ENCODE measurements around the gene TSC22D2.

Gene TSC22D2

DNA sequence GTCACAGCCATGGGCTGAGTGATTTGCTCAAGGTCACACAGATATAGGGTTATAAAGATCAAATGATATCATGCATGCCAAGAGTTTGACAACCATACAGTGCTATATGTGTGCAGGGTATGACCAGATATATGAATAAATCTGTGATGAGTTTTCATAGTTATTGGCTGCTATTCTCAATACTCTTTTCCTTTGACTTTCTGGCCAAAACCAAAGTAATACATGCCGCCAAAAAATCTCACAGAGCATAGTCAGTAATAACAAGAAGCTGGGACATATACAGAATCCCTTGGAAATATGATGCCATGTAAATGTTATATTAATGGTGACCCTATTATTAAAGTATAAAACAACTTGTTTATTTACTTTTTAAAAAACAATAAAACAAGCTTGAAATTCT is 11.6 kb upstream of the TSC22D2 start:
- no peak for DNase-seq (ENCODE audit: low read depth)
- H3K4me3 ChIP-seq (ENCODE audit: low read length) = no peak overlapping the region
- TF ChIP-seq, protein P1, sequence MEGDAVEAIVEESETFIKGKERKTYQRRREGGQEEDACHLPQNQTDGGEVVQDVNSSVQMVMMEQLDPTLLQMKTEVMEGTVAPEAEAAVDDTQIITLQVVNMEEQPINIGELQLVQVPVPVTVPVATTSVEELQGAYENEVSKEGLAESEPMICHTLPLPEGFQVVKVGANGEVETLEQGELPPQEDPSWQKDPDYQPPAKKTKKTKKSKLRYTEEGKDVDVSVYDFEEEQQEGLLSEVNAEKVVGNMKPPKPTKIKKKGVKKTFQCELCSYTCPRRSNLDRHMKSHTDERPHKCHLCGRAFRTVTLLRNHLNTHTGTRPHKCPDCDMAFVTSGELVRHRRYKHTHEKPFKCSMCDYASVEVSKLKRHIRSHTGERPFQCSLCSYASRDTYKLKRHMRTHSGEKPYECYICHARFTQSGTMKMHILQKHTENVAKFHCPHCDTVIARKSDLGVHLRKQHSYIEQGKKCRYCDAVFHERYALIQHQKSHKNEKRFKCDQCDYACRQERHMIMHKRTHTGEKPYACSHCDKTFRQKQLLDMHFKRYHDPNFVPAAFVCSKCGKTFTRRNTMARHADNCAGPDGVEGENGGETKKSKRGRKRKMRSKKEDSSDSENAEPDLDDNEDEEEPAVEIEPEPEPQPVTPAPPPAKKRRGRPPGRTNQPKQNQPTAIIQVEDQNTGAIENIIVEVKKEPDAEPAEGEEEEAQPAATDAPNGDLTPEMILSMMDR (conservative IDR thresholded peaks at IDR 0.05; ENCODE audit: low read length) = no peak

- TF ChIP-seq, protein P1 (conservative IDR thresholded peaks at IDR 0.05; ENCODE audit: low read length) = no peak
- no peak overlapping the region for H3K4me3 ChIP-seq (ENCODE audit: low read length)
- DNase-seq (ENCODE audit: low read depth) = no peak
These were observed 11.0 kb upstream of the TSC22D2 start for GRCh38 chr3:150396956-150397550.

DNA sequence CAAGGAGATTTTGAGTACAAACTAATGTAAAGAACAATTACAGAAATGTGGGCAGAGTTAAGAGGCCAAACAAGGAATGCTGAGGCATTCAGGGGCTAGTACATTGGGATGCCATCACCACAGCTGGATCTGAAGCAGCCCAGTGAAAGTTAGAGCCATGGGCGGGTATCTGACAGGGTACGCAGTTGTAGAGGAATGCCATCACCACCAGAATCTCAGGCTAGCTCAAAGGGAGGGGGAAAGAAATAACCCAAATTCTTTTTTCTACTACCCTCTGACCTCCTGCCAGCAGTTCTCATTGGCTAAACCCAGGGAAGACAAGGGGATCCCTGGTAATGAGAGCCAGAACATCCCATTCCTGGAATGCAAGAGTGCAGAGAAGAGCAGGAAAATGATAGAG is 9.0 kb upstream of the TSC22D2 start:
- TF ChIP-seq, protein P1 (conservative IDR thresholded peaks at IDR 0.05; ENCODE audit: low read length) = no peak
- H3K4me3 ChIP-seq (ENCODE audit: low read length) = no peak overlapping the region
- no peak for DNase-seq (ENCODE audit: low read depth)

DNA sequence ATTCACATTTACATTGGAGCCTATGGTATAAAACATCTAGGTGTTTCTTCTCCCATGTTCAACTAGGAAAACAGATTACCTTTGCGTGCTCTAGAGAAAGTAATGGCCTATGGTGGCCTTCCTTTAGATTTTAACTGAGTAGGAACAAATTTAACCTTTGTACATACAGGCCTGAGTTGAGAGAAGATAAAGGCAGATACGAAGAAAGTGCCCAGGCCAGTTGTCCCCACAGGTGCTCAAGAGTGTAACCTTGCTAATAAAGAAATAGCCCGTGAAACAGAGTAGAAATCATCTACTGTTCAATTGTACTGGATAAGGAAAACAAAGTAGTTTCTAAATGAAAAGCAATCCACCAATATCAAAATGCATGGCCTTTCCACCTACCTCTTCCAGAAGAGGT is 6.8 kb upstream of the TSC22D2 start:
- DNase-seq (ENCODE audit: low read depth) = no peak
- TF ChIP-seq, protein P1 (conservative IDR thresholded peaks at IDR 0.05; ENCODE audit: low read length) = no peak
- H3K4me3 ChIP-seq (ENCODE audit: low read length) = no peak overlapping the region

GRCh38 chr3:150402217-150402616 is 5.9 kb upstream of the TSC22D2 start:
- TF ChIP-seq, protein P1 (conservative IDR thresholded peaks at IDR 0.05; ENCODE audit: low read length) = no peak
- H3K4me3 ChIP-seq (ENCODE audit: low read length) = no peak overlapping the region
- no peak for DNase-seq (ENCODE audit: low read depth)

DNA sequence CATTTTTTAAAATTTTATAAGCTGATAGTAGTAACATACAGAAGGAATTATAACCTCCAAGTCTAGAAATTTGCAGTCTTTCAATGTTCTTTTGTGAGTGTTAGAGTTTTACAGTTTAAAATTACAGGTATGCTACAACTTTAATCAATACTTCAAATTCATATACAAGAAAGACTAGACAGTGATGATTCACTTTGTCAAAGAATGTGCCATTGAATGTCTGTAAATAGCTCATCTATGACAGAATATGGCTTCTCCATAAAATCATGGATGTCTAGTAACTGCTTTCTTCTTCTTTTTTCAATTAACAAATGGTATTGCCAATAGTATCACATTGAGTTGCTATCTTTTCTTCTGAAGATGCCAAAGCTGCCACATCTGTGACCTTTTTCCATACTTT is 4.1 kb upstream of the TSC22D2 start:
- no peak overlapping the region for H3K4me3 ChIP-seq (ENCODE audit: low read length)
- TF ChIP-seq, protein P1 (conservative IDR thresholded peaks at IDR 0.05; ENCODE audit: low read length) = no peak

DNA sequence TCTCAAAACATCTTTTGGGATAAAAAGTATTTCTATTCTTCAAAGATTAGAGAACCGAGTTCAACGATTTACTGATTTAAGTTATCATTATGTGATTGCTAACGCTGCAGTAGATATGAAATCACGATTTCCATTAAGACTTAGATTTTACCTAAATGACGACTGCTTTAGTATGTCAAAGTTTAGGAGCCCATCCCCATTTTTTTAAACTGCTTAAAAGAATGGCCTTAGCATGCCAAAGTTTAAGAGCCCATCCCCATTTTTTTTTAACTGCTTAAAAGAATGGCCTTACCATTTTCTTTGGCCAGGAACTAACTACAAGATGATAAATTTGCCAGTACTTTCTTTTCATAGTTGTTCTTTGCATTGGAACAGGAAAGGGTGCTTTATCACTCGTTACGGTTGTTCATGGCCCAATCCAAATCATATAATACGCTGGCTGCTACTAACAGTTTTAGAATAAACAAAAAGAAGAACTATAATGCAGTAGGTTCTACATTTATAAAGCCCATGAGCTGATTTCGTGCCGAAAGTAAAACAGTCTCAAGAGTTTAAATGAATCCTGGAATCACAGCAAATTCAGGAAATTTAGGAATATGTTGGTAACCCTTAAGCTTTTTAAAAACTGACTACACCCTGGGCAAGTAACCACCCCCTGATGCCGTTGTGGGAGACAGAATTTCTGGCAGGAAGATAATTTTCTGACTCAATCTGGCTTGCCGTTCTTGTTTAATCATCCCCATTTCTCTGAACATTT is 869 bp upstream of the TSC22D2 start:
- peak overlapping the region; percentile 62 for H3K4me3 ChIP-seq (ENCODE audit: low read length)
- TF ChIP-seq, protein P1 (conservative IDR thresholded peaks at IDR 0.05; ENCODE audit: low read length) = no peak
- DNase-seq (ENCODE audit: low read depth) = peak; percentile 82

More for the DNA sequence above, 4.1 kb upstream of the TSC22D2 start:
- DNase-seq (ENCODE audit: low read depth) = no peak
